GM23338 (cell line): ENCODE data around the gene FHIT.

Source experiments
- EZH2 ChIP-seq: fragments of 200-600 bp; sonication (generic); IDR thresholded peaks from one replicate; pipeline ENCODE4 v1.8.0; 2017; ENCODE audit warnings: antibody characterized with exemption, mild to moderate bottlenecking, low read depth; ENCODE audit not compliant: unreplicated experiment
- EZH2phosphoT487 ChIP-seq: fragments of 200-600 bp; sonication (generic); IDR thresholded peaks from one replicate; pipeline ENCODE4 v1.8.1; 2018; ENCODE audit warnings: antibody characterized with exemption; ENCODE audit not compliant: unreplicated experiment
- NANOG ChIP-seq: IDR thresholded peaks from 2 replicates; pipeline ENCODE4 v1.6.1; 2016; ENCODE audit warnings: antibody characterized with exemption, borderline replicate concordance
- POLR2AphosphoS5 ChIP-seq: IDR thresholded peaks from 2 replicates; pipeline ENCODE4 v1.6.1; 2016; ENCODE audit warnings: antibody characterized with exemption, low read depth
- ZNF114 ChIP-seq: fragments of 250-450 bp; sonication (Bioruptor Pico); IDR thresholded peaks from 2 replicates; pipeline ENCODE4 v1.5.0; 2020; ENCODE audit warnings: mild to moderate bottlenecking, moderate library complexity
- ZNF331 ChIP-seq: fragments of 250-450 bp; sonication (Bioruptor Pico); IDR thresholded peaks from 2 replicates; pipeline ENCODE4 v1.5.0; 2020; ENCODE audit warnings: low read depth, mild to moderate bottlenecking, moderate library complexity
- TF ChIP-seq, protein P1 (sequence below), 2 experiments: fragments of 200-600 bp in 1 of 2; sonication (generic) in 1 of 2; conservative IDR thresholded peaks; 2 replicates each; pipeline versions ENCODE4 v1.5.1 to v1.6.1; 2016 to 2017; ENCODE audit warnings: antibody characterized with exemption in 2 of 2, low read depth in 2 of 2, mild to moderate bottlenecking in 2 of 2, moderate library complexity in 1 of 2
- TF ChIP-seq, protein P2 (sequence below): IDR thresholded peaks from one replicate; pipeline ENCODE4 v1.6.1; 2018; ENCODE audit warnings: antibody characterized with exemption; ENCODE audit not compliant: unreplicated experiment

DNA sequence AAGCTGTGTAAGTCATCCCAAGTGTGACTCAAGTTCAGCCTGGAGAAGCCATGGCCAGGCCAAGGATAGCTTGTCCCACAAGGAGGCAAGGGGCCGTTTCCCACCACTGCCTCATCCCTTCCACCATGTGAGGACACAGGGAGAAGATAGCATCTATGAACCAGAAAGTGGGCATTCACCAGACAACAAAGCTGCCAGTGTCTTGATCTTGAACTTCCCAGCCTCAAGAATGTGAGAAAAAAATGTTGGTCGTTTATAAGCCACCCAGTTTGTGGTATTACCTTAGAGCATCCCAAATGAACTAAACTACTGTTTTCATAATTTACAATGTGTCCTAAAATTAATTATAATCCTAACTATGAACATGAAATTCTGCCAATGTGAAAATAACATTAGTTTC is 1270.7 kb downstream of the FHIT start:
- no peak for TF ChIP-seq NANOG
- TF ChIP-seq ZNF114 (CRISPR knock-in tag) = no peak
- TF ChIP-seq, protein P1, sequence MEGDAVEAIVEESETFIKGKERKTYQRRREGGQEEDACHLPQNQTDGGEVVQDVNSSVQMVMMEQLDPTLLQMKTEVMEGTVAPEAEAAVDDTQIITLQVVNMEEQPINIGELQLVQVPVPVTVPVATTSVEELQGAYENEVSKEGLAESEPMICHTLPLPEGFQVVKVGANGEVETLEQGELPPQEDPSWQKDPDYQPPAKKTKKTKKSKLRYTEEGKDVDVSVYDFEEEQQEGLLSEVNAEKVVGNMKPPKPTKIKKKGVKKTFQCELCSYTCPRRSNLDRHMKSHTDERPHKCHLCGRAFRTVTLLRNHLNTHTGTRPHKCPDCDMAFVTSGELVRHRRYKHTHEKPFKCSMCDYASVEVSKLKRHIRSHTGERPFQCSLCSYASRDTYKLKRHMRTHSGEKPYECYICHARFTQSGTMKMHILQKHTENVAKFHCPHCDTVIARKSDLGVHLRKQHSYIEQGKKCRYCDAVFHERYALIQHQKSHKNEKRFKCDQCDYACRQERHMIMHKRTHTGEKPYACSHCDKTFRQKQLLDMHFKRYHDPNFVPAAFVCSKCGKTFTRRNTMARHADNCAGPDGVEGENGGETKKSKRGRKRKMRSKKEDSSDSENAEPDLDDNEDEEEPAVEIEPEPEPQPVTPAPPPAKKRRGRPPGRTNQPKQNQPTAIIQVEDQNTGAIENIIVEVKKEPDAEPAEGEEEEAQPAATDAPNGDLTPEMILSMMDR (conservative IDR thresholded peaks at IDR 0.05; ENCODE audit: low read depth in 2 of 2) = no peak
- TF ChIP-seq ZNF331 (CRISPR knock-in tag) = no peak
- no peak for TF ChIP-seq EZH2
- no peak for TF ChIP-seq POLR2AphosphoS5
- TF ChIP-seq EZH2phosphoT487 = no peak
- TF ChIP-seq, protein P2, sequence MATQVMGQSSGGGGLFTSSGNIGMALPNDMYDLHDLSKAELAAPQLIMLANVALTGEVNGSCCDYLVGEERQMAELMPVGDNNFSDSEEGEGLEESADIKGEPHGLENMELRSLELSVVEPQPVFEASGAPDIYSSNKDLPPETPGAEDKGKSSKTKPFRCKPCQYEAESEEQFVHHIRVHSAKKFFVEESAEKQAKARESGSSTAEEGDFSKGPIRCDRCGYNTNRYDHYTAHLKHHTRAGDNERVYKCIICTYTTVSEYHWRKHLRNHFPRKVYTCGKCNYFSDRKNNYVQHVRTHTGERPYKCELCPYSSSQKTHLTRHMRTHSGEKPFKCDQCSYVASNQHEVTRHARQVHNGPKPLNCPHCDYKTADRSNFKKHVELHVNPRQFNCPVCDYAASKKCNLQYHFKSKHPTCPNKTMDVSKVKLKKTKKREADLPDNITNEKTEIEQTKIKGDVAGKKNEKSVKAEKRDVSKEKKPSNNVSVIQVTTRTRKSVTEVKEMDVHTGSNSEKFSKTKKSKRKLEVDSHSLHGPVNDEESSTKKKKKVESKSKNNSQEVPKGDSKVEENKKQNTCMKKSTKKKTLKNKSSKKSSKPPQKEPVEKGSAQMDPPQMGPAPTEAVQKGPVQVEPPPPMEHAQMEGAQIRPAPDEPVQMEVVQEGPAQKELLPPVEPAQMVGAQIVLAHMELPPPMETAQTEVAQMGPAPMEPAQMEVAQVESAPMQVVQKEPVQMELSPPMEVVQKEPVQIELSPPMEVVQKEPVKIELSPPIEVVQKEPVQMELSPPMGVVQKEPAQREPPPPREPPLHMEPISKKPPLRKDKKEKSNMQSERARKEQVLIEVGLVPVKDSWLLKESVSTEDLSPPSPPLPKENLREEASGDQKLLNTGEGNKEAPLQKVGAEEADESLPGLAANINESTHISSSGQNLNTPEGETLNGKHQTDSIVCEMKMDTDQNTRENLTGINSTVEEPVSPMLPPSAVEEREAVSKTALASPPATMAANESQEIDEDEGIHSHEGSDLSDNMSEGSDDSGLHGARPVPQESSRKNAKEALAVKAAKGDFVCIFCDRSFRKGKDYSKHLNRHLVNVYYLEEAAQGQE = no peak
